GM03348 (cell line): ENCODE measurements around the gene SAPCD2.

ENCODE experiments used
- DNase-seq: peaks from one replicate; pipeline ENCODE4 v3.0.0; 2012; ENCODE audit warnings: low spot score

The SAPCD2 gene

DNA sequence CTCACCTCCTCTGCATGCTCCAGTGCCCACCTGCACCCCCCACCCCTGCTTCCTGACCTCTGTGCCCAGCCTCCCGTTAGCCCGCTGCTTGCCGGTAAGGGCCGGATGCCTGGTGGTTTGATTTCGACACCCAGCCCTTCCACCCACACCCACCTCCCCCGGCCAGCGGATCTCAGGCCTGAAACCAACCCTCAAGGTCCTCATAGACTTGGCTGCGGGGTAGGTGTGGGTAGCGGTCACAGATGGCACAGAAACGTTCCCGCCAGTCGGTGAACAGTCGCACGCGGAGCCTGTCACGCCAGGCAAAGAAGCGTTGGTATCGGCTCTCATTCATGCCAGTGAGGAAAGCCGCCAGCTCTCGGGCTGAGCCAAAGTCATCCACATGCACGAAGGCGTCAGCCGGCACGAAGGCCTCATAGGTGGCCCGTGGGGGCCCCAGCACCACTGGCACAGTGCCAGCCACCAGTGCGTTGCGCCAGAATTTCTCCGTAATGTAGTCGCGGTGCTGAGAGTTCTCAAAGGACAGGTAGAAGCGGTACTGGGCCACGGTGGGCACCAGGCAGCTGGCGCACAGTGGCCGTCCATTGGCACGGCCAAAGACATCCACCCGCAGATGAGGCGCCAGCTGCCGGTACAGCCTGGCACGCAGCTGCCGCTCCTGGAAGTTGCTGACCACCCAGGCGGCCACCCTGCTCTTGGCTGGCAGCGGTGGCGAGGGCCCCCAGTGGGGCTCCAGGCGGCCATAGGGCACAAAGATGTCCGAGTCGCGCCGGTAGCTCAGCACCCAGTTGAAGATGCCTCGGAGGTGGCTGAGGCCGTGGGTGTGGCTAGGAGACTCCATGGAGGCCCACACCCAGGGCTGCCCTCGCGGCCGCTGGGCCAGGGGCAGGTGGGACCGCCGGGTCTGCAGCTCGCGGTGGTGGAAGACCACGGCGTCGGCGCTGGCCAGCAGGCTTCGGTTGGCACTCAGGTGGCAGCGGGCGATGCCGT, 39.5 kb downstream of the SAPCD2 start:
- no peak for DNase-seq

DNA sequence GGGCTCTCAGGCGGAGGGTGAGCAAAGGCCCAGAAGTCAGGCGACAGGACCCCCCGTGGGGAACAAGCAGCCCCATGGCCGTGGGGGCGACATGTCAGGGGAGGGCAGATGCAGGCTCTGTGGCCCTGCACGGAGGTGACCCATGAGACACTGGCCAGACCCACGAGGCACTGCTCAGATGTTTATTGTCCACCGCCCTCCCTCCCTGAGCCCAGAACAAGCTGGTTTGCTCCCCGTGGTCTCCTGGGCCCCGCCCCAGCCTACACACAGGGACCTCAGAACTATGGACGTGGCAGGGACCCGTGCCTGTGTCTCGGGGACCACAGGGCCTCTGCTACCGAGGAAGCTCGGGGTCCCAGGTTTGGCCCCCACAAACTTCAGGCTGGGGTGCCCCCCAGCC, 40.4 kb downstream of the SAPCD2 start:
- no peak for DNase-seq

DNA sequence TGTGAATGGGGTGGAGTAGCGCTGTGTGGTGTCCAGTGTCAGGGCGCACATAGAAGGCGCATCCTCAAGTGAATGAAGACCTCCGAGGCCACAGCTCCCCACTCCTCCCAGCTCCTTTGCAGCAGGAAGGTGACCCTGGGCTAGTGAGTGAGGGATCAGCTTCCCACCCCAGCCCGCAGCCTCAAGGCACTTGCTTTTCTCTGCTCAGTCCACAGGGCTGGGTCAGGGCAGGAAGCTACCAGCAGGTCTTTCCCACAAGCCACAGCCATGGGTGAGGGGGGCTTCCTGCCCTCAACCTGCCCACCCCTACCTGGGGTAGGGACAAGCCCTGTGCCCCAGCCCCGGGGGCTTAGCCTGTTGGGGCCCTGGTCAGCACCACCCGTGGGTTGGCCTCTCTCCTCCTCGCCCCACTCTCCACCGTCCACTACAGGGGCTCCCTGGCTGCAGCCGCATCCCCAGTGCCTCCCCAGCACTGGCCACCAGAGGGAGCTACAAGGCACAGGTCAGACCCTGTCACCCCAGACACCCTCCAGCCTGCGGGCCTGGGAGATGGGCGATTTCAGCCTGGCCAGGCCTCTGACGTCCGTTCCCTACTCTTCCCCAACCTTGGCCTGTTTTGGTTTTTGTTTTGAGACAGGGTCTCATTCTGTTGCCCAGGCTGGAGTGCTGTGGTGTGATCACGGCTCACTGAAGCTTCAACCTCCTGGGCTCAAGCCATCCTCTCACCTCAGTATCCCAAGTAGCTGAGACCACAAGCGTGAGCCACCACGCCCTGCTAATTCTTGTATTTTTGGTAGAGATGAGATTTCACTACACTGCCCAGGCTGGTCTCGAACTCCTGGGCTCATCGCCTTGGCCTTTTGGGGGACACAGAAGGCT, 41.1 kb downstream of the SAPCD2 start:
- DNase-seq: peak; percentile 90

DNA sequence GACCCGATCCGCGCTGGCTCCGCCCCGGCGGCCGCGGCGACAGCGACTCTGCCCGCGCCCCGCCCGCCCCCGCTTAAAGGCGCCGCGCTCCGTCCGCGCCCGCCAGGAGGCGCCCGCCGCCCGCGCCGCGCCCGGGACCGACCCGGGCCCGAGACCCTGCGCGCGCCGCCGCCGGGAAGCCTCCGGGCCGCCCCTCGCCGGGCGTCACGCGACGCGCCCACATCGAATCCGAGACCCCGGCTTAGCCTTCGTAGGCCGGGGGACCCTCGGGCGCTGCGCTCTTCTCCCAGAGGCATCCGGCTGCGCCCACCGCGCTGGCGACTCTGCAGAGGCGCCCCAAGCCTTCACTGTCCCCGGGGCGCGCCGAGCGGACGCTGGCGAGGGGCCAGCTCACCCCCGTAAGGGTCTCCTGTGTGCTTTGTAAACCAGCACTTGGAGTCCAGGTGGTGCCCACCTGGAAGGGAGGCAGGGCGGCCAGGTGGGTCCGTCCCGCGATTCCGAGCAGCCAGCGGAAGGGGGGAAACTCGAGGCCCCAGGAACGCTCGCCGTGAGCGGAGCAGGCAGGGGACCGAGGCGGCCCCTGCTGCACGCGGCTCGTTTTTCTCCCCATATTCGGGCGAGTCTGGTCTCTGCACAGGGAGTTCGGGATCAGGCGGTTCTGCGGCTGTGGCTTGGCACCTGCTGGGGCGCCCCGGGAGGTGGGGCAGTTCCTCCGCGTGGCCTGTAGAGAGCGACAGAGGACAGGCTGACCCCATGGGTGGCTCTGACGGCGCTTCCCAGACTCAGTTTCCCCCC, 41.9 kb downstream of the SAPCD2 start:
- peak; percentile 93 for DNase-seq

DNA sequence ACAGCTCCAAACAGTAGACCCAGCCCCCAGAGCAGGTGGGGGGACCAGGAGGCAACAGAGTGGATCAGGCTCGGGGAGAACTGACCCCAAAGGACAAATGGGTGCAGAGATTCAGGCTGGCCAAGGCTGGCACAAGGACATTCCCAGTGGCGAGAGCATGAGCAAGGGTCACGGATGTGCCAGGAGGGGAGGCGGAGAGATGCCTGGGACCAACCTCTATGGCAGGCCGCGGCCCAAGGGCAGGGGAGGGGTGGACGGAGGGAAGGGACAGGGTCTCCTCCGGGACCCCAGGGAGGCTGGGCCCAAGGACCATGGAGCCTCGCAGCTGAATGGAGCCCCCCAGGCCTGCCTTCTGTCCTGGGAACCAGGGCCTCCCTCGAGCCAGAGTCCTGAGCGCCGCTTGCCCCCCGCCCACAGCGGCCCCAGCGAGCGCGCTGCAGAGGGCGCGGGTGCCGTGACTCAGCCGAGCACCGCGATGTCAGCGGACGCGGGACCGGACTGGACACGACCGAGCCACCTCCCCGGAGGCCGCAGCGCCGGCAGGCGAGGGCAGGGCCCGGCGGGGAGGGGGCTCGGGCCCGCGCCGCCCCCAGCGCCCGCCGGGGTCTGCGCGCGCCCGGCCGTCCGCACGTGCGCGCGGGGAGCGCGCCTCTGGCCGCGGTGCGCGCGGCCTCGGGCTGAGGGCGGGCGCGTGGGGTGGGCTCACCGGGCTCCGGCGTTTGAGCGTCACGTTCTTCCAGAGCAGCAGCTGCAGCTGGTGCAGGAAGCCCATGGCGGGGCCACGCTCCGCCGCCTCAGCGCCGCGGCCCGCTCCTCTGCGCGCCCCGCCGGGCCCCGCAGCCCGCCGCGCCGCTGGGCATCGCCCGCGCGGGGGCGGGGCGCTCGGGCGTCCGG, 42.7 kb downstream of the SAPCD2 start, which contains the start of gene ABCA2:
Gene ABCA2, minus strand, starts transcription at position 869 of the 894 bp plus-strand sequence. Its CDS starts 97 bp downstream, at position 772.
- DNase-seq: peak; percentile 62

DNA sequence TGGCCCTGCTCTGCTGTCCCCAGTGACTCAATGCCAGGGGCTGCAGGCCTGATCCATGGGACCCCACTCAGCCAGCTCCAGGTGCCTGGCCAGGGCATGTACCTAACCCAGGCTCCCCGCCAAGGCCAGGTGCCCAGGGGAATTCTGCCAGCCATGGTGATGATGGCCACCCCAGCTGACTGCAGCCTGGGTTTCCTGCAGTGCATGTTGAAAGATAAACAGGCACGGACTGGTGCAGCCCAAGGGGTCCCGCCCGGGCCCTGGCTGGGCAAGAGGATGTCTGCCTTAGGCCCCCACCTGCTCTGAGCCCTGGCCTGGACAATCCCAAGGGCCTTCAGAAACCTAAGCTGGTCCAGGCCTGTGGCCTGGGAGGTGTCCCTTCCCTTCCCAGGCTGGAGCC, 43.5 kb downstream of the SAPCD2 start:
- no peak for DNase-seq

DNA sequence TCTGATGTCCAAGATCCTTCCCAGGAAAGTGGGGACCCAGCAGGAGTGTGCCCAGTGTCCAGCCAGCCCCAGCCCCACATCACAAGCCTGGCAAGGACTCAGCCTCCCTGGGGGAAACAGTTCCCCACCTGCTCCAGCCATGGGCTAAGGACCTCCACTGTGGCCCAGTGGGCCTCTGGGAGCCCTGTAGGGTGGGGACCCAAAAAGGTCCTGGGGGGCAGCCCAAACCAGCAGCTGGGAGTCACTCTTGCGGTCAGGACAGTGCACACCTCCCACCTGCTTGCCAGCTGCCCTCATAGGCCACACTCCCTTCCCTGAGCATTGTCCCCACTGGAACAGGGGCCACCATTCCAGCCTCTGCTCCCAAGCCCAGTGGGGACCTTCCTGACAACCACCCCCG, 44.0 kb downstream of the SAPCD2 start:
- DNase-seq: no peak

DNA sequence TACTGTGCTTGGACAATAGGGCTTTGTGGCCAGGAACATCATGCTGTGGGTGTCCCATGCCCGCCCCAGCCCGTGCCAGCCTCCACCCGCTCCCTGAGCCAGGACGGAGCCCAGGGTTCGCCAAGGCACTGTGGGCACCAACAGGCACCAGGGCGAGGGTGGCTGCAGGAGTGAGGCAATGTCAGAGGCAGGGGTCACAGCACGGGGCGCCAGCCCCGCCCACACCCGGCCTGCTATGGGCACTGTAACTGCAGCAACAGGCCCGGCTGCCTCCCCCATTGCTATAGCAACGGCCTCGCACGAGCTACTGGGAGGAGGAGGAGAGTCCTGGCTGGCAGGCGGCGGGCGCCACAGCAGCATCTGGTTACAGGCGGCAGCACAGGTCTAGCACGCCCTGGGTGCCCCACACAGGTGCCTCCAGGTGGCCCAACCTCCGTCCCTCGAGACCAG, 44.8 kb downstream of the SAPCD2 start:
- DNase-seq: no peak

DNA sequence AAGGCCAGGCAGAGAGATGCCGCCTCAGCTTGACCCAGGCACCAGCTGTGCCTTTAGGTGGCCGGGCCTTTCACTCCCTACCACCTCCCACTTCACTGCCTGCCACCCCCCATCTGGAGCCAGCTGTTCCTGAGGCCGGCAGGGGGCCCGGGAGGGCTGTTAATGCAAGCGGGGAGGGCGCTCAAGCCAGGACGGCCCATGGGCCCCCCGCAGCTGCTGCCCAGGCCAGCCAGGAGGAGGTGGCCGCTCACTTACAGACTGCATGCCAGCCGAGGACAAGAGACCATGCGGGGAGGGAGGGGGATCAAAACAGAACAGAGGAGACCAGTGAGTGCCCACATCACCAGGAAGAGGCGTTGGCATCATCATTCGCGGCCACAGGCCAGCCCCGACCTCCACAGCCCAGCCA, 46.8 kb downstream of the SAPCD2 start:
- DNase-seq: no peak

DNA sequence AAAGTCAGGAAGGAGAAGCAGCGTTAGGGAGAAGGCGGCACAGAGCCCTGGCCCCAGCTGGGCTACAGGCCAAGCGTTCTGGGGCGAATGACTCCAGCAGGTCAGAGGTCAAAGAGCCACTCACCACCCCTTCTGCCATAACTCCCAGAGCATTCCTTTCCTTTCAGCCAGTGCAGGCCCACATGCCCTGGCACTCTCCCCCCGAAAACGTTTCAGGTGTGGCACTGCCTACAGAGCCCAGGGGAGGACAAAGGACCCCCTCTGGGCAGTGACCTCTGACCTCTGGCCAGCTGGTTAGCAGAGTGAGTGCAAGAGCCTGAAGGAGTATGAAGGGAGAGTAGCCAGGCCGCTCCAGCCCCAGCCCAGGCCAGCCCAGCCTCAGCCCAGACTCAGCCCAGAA, 47.2 kb downstream of the SAPCD2 start:
- no peak for DNase-seq

DNA sequence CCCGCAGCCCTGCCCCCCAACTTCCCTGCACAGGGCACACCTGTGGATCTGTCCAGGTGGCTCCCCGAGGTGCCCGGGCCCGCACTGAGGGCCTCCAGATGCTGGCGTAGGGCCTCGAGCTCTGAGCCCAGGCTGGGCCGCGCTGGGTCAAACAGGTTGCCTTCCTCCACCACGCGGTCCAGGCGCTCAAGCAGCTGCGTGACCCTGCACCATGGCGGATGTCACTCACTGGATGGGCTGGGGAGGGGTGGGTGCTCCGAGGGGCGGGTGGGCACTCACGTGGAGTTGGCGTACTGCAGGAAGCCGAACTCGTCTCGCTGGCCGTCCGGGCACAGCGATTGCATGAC, 47.7 kb downstream of the SAPCD2 start:
- DNase-seq: no peak

DNA sequence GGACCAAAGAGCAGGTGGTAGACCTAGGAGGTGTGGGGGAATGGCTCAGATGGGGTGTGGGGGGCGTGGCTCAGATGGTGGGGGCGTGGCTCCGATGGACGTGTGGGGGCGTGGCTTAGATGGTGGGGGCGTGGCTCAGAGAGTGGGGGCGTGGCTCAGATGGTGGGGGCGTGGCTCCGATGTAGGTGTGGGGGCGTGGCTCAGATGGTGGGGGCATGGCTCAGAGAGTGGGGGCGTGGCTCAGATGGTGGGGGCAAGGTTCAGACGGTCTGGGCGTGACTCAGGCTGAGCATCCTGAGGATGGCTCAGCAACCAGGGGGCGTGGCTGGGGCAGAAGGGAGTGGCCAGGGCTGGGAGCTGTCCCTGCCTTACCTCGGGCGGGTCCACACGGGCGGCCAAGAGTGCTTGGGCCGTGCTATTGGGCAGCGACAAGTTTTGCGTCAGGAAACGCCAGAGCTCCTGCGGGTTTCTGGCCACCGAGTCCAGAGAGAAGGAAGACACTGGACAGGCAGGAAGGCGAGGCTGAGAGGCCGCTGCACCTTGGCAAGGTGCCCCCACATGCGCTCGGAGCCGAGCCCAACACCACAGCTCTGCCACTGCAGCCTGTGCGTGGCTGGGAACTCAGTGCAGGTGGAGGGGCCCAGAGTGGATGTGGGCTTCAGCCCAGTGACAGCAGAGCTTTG, 48.2 kb downstream of the SAPCD2 start:
- DNase-seq: peak; percentile 77

DNA sequence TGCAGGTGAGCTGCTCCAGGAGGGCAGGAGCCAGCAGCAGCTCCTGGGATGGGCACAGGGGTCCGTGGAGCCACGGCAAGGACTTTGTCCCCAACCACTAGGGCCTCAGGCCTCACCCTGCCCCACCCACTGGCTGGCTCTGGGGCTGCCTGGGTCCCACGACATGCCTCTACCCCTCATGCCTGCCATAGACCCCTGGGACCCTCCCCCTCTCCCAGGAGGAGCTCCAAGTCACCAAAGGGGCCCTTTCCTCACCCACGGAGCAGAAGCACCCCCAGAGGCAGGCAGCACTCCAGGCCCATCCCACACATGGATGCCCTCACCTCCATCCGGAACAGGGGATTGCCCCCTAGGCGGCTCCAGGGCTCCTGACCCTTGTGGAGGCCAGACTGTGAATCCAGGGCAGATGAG, 48.8 kb downstream of the SAPCD2 start:
- no peak for DNase-seq

DNA sequence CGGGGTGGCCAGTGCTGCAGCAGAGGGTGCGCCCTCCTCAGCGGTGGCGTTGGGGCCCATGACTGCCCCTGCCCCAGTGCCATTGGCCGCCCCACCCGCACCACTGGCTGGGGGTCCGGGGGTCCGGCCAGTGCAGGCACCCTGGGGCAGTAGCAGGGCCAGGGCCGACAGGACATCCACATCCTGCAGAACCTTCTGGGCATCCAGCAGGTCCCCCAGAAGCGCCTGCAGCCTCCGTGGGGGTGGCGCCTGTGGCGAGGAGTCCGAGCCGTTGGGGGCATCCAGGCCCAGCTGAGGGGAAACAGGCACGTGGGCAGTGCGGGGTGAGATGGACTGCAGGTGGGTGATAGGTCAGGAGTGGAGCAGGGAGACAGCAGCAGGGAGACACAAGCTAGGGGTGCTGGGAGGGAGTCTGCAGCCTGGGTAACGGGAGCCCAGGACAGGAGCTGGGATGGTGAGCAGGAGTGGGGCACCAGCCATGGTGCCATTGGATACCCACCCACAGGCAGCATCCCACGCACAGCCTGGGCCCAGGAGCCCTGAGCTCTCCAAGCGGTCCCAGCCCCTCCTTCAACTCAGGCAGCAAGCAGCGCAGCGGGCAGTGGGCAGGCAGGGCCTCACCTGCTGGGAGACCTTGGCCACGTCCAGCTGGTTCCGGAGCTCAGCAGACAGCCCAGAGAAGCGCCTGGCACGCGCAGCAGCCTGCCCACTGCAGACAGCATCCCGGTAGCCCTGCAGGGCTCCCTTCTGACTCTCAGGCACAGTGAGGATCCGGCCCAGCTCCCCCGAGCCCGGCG, 49.4 kb downstream of the SAPCD2 start:
- no peak for DNase-seq

DNA sequence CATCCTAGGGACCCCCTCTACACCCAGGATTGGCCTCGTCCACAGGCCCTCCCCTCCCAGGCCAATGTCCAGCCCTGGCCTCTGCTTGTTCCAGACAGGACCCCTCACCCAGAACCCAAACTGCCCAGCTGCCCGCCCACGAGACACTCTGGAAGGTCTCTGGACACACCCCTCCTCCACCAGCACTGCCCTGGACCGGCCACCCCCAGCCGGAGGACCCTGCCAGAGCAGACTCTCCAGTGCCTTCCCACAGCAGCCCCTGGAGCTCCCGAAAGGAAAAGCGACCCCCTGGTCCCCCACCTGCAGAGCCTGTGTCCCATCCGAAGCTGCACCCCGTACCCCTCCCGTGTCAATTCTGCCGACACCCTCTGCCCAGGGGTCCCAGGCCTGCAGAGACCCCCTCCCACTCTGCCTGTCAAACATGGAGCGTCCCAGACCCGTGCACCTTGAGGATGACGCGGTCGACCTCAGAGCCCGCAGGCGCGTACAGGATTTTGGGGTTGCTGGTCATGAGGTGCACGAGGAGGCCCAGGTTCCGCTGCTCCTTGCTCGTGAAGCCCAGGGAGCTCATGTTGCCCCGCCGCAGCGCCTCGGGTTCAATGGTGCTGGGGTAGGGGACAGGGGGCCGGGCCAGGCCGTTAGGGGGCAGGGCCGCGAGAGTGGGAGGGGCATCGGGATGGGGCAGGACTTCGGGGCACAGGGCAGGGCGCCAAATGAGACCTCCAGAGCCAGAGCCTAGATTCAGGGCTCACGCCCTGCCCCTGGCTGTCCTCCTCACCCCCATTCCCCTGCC, 50.3 kb downstream of the SAPCD2 start:
- DNase-seq: no peak

DNA sequence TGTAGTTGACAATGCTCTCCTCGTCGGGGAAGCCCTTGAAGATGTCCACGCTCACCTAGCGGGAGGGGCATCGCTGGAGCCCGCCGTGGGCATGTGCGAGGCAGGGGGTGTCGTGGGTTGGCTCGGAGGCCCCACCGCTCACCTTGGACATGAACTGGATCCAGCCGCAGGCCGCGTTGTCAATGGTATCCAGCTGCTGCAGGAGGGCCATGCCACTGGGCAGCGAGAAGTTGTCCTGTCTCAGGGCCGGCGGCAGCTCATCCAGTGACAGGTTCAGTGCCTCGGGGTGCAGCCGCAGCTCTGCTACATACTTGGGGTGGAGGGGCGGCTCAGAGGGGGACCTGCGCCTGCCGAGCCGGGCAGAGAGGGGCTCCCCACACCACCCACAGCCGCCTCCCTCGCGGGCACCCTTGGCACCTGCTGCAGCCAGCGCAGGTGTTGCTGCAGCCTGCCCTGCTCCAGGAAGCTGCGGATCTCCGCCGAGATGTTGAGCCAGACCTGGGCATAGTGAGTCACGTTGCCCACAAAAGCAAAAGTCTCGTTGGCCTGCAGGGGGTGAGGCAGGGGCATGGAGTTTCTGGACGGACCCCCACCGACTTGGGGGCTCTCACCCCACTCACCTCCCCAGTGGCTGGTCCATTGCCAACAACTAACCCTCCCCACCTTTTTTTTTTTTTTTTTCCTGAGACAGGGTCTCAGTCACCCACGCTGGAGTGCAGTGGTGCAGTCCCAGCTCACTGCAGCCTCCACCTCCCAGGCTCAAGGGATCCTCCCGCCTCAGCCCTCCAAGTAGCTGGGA, 51.4 kb downstream of the SAPCD2 start:
- no peak for DNase-seq

DNA sequence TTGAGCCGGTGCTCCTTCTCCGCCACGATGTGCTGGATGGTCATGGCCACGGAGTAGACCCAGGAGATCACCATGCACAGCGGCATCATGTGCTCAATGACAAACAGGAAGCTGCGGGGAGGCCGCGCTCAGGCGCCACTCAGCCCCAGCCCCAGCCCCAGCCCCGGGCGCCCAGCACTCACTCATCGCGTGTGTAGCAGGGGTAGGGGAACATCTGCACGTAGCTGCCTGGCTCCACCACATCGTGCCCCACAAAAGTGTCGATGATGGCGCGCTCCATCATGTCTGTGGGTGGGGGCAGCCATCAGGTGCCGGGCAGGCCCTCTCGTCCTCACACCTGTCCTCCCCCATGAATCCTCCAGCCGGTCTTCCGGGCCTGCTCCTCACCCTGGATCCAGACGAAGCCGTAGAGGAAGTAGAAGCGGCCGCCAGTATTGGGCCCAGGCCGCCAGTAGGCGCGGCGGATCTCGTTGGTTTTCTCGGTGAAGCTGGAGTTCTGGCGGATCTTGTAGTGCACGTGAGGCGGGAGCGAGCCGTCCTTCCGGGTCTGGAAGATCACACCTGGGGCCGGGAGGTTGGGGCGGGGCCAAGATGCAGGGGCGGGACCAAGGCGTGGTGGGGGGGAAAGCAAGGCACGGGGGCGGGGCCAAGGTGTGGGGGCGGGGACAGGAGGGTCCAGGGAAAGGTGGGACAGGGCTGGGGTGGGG, 52.4 kb downstream of the SAPCD2 start:
- DNase-seq: no peak
